T-helper 17 cell (primary cell): ENCODE results near the gene MAGI1. TPM values are rescaled to one million over a fixed set of nuclear protein-coding genes. Genes with fewer than 3 reads are reported as not detected.

Source experiments
- ATAC-seq: fragments of 150-1000 bp; cut with Tn5 transposase; 2 replicates; pipeline ENCODE4 v1.10.0; 2021; ENCODE audit warnings: mild to moderate bottlenecking, moderate library complexity
- DNase-seq, 3 donors: peaks; one replicate each; pipeline versions ENCODE4 v3.0.0 to v3.0.0-alpha.2; 2020 to 2021
- H3K9me3 ChIP-seq: one replicate; pipeline ENCODE4 v1.7.0; 2013; ENCODE audit warnings: low read length, mild to moderate bottlenecking; ENCODE audit not compliant: control insufficient read depth, poor library complexity, severe bottlenecking
- H3K27ac Mint-ChIP-seq: one replicate; pipeline ENCODE4 v1.8.0; 2022; ENCODE audit warnings: mild to moderate bottlenecking, moderate library complexity, mixed read lengths
- H3K27me3 Mint-ChIP-seq: one replicate; pipeline ENCODE4 v1.8.0; 2022; ENCODE audit warnings: mixed read lengths
- H3K36me3 Mint-ChIP-seq: one replicate; pipeline ENCODE4 v1.8.0; 2022; ENCODE audit warnings: low read depth, mixed read lengths
- H3K4me1 Mint-ChIP-seq: one replicate; pipeline ENCODE4 v1.8.0; 2022; ENCODE audit warnings: mild to moderate bottlenecking, mixed read lengths
- H3K4me3 Mint-ChIP-seq: one replicate; pipeline ENCODE4 v1.8.0; 2022; ENCODE audit warnings: mild to moderate bottlenecking, moderate library complexity, mixed read lengths
- total RNA-seq, 4 donors: library from RNA in 2 of 4; stranded (reverse) in 2 of 4; gene quantifications; one replicate each; pipeline ENCODE4 v1.2.3 and lab custom pipeline; 2022 to 2026

MAGI1 gene
- total RNA-seq, 2 donors from 2014 or later: not detected

- no peaks in the 10 kb centered on the region for H3K9me3 ChIP-seq
- Mint-ChIP-seq H3K36me3 (no peaks in the 10 kb centered on the region), H3K4me1 (no peaks in the 10 kb centered on the region), H3K27ac (no peak overlapping the region), H3K27me3 (no peaks in the 10 kb centered on the region), H3K4me3 (no peak overlapping the region)
- ATAC-seq (no peak), DNase-seq (no peak)
These were observed 397.7 kb downstream of the MAGI1 start for GRCh38 chr3:65641045-65641444.

DNA sequence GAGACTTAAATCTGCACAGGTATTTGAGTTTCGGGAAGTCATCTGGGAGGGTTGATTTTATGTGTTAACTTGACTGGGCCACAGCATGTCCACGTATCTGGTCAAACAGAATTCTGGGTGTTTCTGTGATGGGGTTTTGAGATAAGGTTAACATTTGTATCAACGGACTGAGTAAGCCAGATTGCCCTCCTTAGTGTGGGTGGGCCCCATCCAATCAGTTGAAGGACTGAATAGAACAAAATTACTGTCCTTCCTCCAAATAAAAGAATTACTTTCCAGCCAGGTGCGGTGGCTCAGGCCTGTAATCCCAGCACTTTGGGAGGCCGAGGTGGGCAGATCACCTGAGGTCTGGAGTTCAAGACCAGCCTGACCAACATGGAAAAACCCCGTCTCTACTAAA lies 399.3 kb downstream of the MAGI1 start:
- Mint-ChIP-seq H3K4me1 (no peaks in the 10 kb centered on the region), H3K27me3 (no peaks in the 10 kb centered on the region), H3K27ac (no peak overlapping the region), H3K4me3 (no peak overlapping the region), H3K36me3 (no peaks in the 10 kb centered on the region)
- no peaks in the 10 kb centered on the region for H3K9me3 ChIP-seq
- no peak for DNase-seq
- ATAC-seq: no peak

DNA sequence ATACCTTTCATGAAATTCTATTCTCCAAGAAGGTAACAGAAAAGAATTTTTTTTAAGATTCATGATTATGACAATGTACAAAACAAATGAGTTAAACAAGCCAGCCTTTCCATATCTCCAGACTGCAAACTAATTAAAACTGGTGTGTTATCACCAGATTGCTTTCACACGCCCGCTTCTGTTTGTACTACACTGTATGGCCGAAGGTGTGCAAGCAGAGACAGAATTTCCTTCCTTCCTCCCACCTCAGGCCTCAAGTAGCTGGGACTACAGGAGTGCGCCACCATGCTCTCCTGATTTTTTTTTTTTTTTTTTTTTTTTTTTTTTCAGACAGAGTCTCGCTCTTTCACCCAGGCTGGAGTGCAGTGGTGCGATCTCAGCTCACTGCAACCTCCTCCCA lies 400.4 kb downstream of the MAGI1 start:
- Mint-ChIP-seq H3K36me3 (no peaks in the 10 kb centered on the region), H3K27ac (no peak overlapping the region), H3K4me1 (no peaks in the 10 kb centered on the region), H3K4me3 (no peak overlapping the region), H3K27me3 (no peaks in the 10 kb centered on the region)
- no peaks in the 10 kb centered on the region for H3K9me3 ChIP-seq
- DNase-seq: no peak
- no peak for ATAC-seq

GRCh38 chr3:65636326-65636725 lies 402.4 kb downstream of the MAGI1 start:
- H3K4me1 Mint-ChIP-seq: no peaks in the 10 kb centered on the region
- H3K27me3 Mint-ChIP-seq: no peaks in the 10 kb centered on the region
- no peak overlapping the region for H3K4me3 Mint-ChIP-seq
- no peak for DNase-seq
- H3K9me3 ChIP-seq: no peaks in the 10 kb centered on the region
- no peaks in the 10 kb centered on the region for H3K36me3 Mint-ChIP-seq
- no peak for ATAC-seq
- H3K27ac Mint-ChIP-seq: no peak overlapping the region

GRCh38 chr3:65635657-65636056 lies 403.1 kb downstream of the MAGI1 start:
- Mint-ChIP-seq H3K27ac (no peak overlapping the region), H3K4me1 (no peaks in the 10 kb centered on the region), H3K4me3 (no peak overlapping the region), H3K36me3 (no peaks in the 10 kb centered on the region), H3K27me3 (no peaks in the 10 kb centered on the region)
- ATAC-seq (no peak), DNase-seq (no peak)
- no peaks in the 10 kb centered on the region for H3K9me3 ChIP-seq

DNA sequence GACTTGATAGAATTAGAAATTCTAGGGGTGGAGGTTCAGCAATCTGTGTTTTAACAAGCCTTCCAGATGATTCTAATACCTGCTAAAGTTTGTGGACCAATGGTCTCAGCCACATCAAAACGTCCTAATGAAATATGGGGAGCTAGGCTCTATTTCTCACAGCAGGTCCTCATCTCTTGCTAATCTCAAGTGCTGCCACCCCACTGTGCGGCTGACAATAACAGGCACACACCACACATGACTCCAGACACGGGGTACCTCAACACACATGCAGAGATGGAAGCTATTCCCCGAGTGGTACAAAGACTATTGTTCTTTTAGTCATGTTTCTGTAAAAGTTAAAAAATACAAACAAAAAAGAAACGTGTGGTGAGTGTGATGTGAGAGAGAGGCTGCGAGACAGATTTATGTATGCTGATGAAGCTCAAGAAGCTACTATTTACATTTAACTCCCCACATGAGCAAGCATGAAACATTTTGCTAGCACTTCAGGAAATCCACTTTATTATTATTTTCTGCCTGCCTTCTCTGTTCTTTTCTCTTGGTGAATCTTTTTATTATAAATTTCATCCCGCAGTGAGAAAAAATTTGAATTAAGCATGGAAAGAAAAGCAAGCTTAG lies 405.6 kb downstream of the MAGI1 start:
- Mint-ChIP-seq H3K27me3 (no peaks in the 10 kb centered on the region), H3K4me3 (no peak overlapping the region), H3K36me3 (no peaks in the 10 kb centered on the region), H3K27ac (no peak overlapping the region), H3K4me1 (no peaks in the 10 kb centered on the region)
- no peak for ATAC-seq
- no peaks in the 10 kb centered on the region for H3K9me3 ChIP-seq
- no peak for DNase-seq

- H3K27me3 Mint-ChIP-seq: no peaks in the 10 kb centered on the region
- no peak for DNase-seq
- no peak overlapping the region for H3K27ac Mint-ChIP-seq
- no peak for ATAC-seq
- no peak overlapping the region for H3K4me3 Mint-ChIP-seq
- no peaks in the 10 kb centered on the region for H3K36me3 Mint-ChIP-seq
- H3K9me3 ChIP-seq: no peaks in the 10 kb centered on the region
- H3K4me1 Mint-ChIP-seq: no peaks in the 10 kb centered on the region
These were observed 406.3 kb downstream of the MAGI1 start for GRCh38 chr3:65632414-65632813.

DNA sequence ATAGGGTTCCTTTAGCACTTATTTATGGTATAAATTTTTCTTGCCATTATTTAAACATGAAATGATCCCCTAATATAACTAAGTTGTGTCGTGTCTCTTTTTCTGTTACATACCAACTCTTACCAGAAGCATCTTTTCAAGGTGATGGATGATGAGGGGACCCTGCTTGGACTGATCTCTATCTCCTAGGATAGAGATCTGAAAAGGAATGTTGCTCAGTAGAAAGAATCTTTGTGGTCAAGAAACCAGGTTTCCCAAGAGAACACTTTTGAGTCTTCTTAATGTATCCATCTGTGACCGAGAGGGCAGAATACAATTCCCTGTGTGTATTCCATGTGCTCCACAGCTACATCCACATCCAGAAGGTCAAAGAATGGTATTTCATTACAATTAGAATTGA lies 409.7 kb downstream of the MAGI1 start:
- no peaks in the 10 kb centered on the region for H3K4me1 Mint-ChIP-seq
- no peaks in the 10 kb centered on the region for H3K9me3 ChIP-seq
- DNase-seq (no peak), ATAC-seq (no peak)
- H3K4me3 Mint-ChIP-seq: no peak overlapping the region
- H3K27ac Mint-ChIP-seq: no peak overlapping the region
- no peaks in the 10 kb centered on the region for H3K36me3 Mint-ChIP-seq
- no peaks in the 10 kb centered on the region for H3K27me3 Mint-ChIP-seq

DNA sequence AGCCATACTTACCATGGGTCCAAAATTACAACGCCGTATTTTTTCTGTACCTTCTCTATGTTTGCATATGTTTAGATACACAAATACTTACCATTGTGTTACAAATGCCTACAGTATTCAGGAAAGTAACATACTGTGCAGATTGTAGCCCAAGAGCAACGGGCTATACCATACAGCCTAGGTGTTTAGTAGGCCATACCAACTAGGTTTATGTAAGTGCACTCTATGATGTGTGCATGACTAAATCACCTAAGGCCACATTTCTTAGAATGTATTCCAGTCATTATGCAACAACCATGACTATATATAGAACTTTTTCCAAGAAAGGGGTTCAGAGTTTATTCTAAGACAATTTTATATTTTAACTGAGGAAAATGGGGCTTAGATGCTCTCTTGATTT lies 411.7 kb downstream of the MAGI1 start:
- no peak for ATAC-seq
- DNase-seq: no peak
- Mint-ChIP-seq H3K4me1 (no peaks in the 10 kb centered on the region), H3K27me3 (no peaks in the 10 kb centered on the region), H3K36me3 (no peaks in the 10 kb centered on the region), H3K4me3 (no peak overlapping the region), H3K27ac (no peak overlapping the region)
- H3K9me3 ChIP-seq: no peaks in the 10 kb centered on the region

DNA sequence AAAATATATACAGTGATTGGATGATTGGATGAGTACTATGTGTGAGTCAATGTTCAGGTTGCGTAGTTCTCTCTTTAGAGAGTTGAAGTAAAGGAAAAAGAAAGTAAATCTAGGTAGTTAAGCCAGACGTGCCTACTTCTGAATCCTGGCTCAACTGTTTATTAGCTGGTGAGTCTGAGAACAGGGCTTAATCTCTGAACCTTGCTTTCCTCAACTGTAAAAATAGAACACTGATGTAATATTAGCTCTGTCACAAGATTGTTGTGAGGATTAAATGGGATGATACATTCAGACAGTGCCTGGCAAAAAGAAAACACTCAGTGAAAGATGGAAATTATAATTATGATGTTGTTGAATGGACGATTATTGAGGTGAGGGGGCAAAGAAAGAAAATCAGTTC lies 413.4 kb downstream of the MAGI1 start:
- no peaks in the 10 kb centered on the region for H3K36me3 Mint-ChIP-seq
- no peaks in the 10 kb centered on the region for H3K4me1 Mint-ChIP-seq
- H3K9me3 ChIP-seq: no peaks in the 10 kb centered on the region
- ATAC-seq (no peak), DNase-seq (no peak)
- no peaks in the 10 kb centered on the region for H3K27me3 Mint-ChIP-seq
- no peak overlapping the region for H3K27ac Mint-ChIP-seq
- H3K4me3 Mint-ChIP-seq: no peak overlapping the region

DNA sequence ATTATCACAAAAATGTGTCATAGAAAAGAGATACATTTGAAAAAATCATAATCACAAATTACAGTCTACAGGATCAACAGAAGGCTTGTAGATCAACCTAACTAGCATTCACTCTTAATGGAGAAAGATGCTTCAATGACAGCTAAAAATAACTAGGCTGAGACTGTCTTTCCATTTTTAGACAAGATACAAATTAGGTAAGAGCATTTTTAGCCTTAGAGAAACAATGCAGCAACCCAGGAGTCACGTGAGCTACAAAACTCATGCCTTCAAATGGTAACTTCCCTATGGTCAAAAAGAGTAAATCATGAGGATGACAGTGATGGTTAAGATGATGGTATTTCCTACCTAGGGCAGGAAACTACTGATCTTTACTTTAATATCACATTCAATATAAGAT lies 415.4 kb downstream of the MAGI1 start:
- H3K27me3 Mint-ChIP-seq: no peaks in the 10 kb centered on the region
- no peaks in the 10 kb centered on the region for H3K9me3 ChIP-seq
- no peaks in the 10 kb centered on the region for H3K36me3 Mint-ChIP-seq
- no peak overlapping the region for H3K27ac Mint-ChIP-seq
- ATAC-seq (no peak), DNase-seq (no peak)
- H3K4me1 Mint-ChIP-seq: no peaks in the 10 kb centered on the region
- H3K4me3 Mint-ChIP-seq: no peak overlapping the region

- Mint-ChIP-seq H3K4me1 (no peaks in the 10 kb centered on the region), H3K27ac (no peak overlapping the region), H3K36me3 (no peaks in the 10 kb centered on the region), H3K27me3 (no peaks in the 10 kb centered on the region), H3K4me3 (no peak overlapping the region)
- H3K9me3 ChIP-seq: no peaks in the 10 kb centered on the region
- ATAC-seq (no peak), DNase-seq (no peak)
These were observed 418.8 kb downstream of the MAGI1 start for GRCh38 chr3:65619888-65620287.

DNA sequence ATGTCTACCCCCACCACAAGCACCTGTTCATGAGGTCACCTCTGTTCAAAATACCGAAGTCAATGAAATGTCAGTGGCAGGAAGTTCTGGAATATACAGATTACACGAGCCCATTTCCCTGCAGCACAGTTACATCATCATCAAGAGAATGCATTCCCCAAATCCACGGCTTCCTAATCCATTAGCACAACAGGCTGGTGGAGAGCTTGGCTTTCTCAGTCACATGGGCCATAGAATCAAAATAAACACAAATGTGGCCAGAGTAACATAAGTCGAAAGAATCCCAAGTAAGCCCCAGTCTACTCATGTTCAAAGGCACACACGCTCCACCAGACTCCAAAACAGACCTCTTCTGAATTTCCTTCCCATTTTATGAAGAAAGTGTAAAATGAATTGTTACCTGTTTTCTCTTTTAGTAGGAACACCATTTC lies 419.3 kb downstream of the MAGI1 start:
- DNase-seq (no peak), ATAC-seq (no peak)
- no peaks in the 10 kb centered on the region for H3K27me3 Mint-ChIP-seq
- no peak overlapping the region for H3K4me3 Mint-ChIP-seq
- no peak overlapping the region for H3K27ac Mint-ChIP-seq
- no peaks in the 10 kb centered on the region for H3K36me3 Mint-ChIP-seq
- H3K9me3 ChIP-seq: no peaks in the 10 kb centered on the region
- no peaks in the 10 kb centered on the region for H3K4me1 Mint-ChIP-seq

- H3K27ac Mint-ChIP-seq: no peak overlapping the region
- no peaks in the 10 kb centered on the region for H3K4me1 Mint-ChIP-seq
- ATAC-seq: no peak
- no peaks in the 10 kb centered on the region for H3K36me3 Mint-ChIP-seq
- H3K4me3 Mint-ChIP-seq: no peak overlapping the region
- H3K27me3 Mint-ChIP-seq: no peaks in the 10 kb centered on the region
- no peak for DNase-seq
- H3K9me3 ChIP-seq: no peaks in the 10 kb centered on the region
These were observed 420.1 kb downstream of the MAGI1 start for GRCh38 chr3:65618599-65618998.
